GM19240 (cell line): ENCODE results near the gene HOXA6.

ENCODE experiments used
- DNase-seq: peaks from one replicate; pipeline ENCODE4 v3.0.0; 2011; ENCODE audit warnings: low spot score; ENCODE audit not compliant: insufficient read length

Gene HOXA6

DNA sequence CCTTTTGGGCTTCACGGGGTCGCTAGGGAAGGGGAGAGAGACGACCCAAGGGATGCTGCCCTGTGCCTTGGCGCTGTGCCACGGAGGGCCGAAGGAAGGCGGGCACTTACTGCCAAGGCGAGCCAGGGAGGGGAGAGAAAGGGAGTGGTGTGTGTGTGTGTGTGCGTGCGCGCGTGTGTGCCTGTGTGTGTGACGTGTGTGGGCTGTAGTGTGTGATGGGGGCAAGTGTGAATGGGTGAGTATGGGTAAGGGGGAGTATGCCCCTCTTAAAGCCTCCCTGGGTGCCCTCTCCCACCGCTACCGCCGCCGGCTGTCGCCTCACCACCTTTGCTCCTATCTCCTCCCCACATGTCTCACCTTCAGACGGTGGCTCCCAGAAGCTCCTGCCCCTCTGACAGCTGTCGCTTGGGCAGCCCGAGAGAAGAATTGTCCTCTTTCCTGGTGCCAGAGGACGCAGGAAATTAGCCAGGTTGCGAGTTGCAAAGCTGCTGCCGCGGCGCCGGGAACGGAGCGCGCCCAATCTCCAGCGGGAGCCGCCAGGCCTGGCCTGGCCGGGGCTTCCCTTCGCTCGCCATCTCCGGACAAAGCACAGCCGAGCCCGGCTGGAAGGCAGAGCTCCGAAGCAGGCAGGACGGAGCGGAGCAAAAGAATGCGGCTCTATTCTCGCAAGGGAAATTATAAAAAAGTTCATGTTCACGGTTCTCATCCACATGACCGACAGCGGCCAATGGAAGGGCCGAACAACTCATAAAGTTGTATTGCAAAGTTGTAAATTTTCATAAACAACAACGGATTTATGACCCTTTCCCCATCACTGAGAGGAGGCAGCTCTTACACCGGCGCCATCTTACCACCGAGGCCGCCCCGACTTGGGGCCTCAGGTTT, 4.6 kb upstream of the HOXA6 start, which contains the start of gene HOXA3:
HOXA3 (minus strand) TSS at position 653 of the 885 bp plus-strand sequence. CDS start 41,943 bp downstream, outside the sequence.
- no peak for DNase-seq

DNA sequence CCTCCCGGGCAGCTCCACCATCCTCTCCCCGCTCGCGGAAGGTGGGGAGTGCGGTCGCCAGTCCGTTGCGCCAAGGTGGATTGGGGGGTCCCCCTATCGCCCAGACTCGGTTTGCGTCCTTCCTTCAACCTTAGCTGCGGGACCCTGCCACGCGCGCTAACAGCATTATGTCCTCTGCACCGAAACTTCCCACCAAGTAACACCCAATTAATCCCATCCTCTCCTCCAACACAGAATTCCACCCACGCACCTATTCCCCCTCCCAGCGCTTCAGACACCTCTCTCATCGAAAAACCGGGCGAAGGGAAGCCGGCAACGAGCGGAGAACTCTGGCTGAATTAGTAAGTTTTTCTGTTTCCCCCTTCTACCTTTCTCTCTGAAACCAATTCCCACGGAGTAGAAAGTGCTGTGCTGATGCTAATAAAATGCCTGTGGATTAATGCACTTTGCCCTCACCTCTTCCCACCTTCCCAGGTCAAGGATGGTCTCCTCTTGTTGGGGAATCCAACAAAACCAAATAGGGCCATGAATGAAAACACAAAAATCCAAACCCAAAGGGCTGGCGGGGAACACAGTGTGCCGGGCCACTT, 3.9 kb upstream of the HOXA6 start:
- no peak for DNase-seq

DNA sequence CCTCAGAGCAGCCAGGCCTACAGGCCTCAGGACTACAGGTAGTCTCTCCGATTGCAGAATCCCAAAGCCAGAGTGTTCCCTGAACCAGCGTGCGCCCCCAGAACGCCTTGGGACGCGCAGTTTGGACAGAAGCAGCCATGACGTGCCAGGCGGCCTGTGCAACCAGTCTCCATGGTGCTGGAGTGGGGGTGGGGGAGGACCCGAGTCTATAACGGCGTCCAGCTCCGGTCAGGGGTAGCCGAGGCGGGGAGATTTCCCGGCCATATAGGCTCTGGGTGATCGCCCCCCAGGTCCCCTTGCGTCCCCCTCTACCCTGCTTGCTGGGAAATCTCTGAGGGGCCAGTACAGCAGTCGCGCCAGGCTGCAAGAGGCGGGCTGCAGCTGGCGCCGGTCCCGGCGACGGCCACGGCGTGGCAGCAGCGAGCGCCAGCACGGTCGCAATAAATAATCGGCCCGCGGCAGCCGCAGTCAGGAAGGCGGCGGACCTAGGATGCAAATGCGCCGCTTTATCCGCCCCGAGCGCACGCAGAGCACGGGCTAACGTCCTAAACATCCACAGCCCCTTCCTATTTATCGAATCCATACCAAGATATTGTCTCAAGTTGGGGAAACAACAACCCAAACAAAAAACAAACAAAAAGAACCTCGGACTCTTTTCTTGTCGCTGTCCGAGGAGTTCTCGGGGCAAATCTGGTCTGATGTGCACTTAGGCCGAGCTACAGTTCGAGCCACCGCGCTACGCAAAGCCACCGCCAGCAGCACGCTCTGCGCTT, 3.2 kb upstream of the HOXA6 start:
- DNase-seq: peak; percentile 80

DNA sequence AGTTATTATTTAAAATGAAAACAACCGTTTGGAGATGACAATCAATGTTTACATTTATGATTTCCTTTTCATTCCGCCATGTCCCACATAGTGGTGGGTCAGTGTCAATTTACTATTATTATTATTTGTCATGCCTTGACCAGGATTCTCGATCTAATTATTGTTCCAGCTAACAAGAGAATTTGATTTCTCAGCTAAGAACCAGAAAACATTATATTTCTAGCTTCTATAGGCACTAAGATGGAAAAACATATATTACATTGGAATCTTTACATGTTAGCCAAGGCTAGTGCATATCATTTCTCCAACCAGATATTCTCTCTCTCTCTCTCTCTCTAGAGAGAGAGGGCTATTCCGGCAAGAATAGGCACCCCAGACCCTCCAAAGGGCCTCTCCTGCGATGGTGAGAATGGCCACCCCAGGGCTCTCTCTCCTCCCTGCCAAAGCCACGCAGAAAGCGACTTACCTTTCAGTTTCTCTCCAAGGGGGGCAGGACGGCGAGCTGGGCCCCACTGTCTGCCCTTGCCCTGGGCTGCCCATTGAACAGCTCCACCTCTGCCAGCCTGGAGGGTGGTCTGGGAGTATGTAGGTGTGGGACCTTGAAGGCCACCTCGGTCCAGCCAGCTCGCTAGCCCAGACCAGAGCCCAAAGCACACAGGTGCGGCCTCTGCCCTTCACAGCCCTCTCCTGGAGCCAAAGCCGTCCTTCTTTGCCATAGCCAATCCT, 2.4 kb upstream of the HOXA6 start:
- no peak for DNase-seq

DNA sequence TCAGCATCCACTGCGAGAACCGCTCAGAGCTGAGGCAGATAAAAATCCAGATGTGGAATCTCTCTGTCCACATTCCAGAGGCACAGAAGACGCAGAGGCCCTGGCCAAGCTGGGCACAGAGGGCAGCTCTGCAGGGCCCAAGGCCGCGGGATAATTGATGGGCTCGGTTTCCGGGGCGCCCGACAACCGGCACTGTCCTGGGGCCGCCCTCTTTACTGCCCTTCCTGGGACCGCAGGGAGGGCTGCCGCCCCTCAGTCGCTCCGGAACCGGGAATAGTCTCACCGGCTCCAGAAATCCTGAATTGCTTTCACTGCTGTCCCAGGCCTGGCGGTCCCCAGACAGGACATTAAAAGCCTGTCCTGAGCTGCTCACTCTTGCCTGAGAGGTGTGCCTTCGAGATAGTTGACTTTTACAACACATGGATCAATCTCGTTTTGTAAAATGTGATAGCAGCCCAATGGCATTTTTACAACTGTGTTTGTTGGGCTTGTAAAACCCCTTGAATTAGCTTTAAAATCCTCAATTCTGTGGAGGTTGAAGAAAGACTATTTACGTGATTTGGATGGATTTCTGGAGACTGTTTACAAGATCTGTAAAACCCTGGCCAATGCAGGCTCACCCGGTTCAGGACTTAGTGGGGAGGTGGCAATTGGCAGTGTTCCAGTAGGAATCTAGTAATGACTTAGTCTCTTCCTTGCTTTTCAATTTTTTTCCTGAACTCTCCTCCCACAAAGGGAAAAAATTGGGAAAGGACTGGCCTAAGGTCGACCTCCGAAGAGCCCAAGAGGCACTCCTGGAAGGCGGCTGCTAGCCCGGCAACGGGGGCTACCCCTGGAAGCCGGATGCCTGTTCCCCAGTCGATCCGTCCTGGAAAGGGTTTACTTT, 1.4 kb upstream of the HOXA6 start:
- no peak for DNase-seq

DNA sequence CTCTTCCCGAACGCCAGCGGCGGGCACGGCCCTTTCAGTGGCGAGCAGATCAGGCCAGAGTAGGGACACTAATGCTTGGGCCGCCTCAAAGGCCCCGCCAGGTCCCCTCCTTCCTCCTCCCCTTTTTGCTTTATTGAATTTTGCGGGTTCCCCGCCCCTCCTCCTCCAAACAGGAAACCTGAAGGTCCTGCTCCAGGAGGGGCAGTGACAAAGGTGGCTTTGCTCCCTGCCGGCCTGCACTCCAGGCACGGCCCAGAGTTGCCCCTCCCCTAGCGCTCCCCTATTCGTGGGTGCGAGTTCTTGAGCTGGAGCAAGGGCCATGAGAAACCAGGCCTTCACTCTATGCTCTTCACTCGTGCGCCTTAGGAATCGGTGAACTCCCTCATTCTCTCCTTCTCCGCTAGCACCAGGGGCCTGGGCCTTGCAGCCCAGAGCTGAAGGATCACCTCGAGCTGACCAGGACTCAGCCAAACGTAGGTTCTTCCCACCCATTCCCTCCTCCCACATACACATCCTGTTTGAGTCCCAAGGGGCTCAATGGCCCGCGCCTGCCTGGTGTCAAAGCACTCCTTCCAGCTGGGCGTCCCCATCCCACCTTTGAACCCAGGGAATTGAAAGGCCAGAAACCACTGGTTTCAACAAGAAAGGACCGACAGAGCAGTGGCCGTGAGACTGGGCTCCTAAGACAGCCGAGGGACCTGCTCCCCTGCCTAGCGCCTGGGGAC, 619 bp upstream of the HOXA6 start:
- DNase-seq: no peak

DNA sequence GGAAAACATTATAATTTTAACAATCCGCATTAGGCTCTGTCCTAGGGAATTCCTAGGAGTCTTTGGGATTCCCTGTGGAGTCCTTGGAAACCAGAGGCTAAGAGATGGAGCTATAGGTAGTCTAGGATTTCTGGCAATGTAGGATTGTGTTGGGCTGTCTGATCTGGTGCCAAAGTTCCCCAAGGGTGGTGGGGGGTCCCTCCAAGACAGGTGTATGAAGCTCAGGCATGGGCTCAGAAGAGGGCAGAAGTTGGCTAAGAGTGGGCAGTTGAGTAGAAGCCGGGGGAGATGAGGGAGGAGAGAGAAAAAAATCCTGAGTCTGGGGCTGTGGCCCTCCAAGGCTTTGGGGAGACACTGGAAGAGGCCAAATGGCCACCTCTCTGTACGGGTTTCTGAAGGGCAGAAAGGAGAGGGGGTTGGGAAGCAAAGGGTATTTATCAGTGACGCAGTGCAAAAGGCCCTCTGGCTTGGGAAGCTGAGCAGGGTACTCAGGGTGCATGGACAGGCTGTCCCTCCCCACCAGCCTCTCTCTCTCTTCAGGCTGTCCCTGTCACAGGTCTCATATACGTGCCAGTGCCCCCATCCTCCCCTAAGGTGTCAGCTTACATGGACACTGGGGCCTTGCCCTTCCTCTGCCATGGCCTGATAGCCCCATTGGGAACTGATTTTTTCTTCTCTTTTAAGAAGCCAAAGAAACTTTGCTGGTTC, 929 bp downstream of the HOXA6 start:
- no peak for DNase-seq

DNA sequence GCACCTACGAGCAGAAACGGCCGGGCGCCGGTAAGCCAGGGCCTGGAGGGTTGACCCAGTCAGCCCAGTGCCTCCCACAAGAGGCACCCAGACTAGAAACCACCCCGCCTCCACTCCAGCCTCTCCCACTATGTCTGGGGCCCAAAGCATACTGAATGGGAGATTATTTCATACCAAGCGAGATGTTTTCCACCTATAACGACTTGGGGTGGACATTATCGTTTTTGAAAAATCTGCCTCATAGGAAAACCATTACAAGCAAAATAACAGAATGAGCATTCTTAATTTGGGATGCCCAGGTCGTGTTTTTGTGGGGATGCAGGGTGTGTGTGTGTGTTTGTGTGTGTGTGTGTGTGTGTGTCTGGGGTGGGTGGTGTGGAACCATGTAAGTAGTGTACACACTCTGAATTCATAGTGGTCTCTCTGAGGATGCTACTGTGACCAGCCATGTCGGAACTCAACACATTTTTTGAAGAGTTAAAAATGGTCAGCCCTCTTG, 1.6 kb downstream of the HOXA6 start:
- no peak for DNase-seq

DNA sequence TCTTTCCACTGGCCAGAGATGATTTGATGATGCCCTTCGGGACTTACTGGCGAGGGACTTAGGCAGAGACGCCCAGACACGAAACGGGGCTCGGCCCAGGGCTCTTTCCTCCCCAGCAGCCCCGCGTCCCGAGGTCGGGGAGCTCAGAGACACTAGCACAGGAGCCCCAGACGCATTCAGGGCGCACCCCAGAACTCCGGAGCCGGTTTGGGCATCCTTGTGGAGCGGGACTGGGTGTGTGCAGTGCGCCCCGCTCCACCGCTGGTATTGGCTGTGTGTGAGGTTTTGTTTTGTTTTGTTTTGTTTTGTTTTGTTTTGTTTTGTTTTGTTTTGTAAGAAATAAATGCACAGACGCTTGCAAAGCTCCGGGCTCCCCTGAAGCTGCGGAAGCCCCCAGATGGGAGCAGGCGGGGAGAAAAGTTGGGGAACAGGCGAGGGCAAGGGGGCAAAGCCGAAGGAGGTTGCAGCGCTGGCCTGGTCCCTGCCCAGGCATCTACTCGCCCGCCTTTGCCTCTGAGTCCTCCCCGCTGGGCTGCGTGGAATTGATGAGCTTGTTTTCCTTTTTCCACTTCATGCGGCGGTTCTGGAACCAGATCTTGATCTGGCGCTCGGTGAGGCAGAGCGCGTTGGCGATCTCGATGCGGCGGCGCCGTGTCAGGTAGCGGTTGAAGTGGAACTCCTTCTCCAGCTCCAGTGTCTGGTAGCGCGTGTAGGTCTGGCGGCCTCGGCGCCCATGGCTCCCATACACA, 2.2 kb downstream of the HOXA6 start:
- no peak for DNase-seq

DNA sequence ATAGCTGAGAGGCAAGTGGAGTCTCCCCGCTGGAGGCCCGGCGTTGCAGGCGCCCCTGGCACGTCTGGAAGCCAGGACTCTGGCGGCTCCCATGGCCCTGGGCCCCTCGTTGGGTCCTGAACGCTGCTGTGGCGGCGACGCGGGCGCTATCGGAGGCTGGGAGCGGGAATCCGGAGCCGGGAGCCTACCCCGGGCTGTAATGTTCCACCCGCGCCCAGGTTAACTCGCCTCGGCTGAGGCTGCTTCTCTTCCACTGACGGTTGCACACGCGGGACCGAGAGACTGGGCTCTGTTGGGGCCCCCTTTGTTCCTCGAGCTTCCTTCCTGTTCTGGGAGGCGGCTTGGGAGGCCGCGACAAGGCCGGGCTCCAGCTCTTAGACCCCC, 2.8 kb downstream of the HOXA6 start:
- DNase-seq: no peak

DNA sequence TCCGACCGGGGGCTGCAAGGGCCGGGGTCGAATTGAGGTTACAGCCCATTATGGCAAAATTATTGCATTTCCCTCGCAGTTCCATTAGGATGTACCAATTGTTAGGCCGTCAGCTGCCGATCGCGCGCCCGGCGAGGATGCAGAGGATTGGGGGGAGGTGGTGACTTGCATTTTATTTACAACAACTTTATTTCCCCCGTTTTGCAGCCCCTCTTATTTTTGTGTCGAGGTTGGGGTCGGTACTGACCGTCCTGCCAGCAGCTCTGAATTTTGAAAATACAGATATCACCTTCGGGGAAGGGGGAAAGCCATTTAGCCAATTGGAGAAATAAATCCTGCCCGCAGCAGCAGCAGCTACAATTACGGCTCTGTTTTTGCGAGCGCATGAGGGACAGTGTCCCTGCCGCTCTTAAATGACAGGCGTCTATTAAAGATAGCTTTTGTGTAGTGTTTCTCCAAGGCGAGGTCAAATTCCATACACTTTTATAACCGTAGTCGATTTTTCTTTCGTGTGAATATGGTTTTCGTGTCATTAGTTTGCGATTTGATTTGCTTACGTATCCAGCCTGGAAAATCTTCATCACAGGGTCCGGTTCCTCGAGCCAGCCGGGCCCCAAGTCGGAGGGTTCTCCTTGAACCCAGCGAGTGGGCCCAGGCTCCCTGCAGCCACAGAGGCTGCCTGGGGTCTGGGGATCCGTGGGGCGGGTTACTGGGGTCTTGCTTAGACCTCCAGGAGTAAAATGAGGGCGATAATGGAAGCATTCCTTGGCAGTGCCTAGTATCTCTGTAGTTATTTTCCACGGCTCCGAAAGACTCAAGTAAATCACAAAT, 3.4 kb downstream of the HOXA6 start:
- no peak for DNase-seq

DNA sequence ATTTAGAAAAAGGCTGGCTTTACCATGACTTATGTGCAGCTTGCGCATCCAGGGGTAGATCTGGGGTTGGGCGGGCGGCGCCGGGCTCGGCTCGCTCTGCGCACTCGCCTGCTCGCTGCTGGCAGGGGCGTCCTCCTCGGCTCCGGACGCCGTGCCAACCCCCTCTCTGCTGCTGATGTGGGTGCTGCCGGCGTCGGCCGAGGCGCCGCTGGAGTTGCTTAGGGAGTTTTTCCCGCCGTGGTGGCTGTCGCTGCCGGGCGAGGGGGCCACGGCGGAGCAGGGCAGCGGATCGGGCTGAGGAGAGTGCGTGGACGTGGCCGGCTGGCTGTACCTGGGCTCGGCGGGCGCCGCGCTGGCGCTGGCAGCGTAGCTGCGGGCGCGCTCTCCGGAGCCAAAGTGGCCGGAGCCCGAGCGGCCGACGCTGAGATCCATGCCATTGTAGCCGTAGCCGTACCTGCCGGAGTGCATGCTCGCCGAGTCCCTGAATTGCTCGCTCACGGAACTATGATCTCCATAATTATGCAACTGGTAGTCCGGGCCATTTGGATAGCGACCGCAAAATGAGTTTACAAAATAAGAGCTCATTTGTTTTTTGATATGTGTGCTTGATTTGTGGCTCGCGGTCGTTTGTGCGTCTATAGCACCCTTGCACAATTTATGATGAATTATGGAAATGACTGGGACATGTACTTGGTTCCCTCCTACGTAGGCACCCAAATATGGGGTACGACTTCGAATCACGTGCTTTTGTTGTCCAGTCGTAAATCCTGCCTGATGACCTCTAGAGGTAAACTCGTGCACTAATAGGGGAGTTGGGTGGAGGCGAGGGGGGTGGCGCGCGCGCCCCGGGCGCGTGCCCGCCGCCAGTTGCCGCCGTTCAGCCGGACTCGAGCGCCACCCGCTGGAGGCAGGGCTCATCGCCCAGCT, 4.3 kb downstream of the HOXA6 start, which contains the start of gene HOXA5:
HOXA5 (minus strand) TSS at position 659 of the 927 bp plus-strand sequence; CDS start at position 585, 74 bp downstream.
- DNase-seq: no peak

DNA sequence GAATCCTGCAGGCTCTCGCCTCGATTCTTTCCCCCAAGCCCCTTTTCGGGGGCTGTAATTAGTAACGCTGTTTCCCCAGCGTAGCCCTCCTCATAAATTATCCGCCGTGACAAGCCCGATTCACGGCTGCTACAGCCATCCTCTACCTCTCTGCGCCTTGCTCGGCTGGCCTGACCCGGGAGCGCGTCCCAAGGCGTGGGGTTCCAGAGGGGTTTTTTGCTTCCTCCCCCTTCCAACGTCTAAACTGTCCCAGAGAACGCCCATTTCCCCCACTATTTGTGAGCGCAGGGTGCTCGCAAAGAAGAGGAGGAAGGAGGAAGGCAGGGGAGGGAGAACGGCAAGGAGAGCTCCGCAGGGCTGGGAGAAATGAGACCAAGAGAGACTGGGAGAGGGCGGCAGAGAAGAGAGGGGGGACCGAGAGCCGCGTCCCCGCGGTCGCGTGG, 5.0 kb downstream of the HOXA6 start:
- no peak for DNase-seq

DNA sequence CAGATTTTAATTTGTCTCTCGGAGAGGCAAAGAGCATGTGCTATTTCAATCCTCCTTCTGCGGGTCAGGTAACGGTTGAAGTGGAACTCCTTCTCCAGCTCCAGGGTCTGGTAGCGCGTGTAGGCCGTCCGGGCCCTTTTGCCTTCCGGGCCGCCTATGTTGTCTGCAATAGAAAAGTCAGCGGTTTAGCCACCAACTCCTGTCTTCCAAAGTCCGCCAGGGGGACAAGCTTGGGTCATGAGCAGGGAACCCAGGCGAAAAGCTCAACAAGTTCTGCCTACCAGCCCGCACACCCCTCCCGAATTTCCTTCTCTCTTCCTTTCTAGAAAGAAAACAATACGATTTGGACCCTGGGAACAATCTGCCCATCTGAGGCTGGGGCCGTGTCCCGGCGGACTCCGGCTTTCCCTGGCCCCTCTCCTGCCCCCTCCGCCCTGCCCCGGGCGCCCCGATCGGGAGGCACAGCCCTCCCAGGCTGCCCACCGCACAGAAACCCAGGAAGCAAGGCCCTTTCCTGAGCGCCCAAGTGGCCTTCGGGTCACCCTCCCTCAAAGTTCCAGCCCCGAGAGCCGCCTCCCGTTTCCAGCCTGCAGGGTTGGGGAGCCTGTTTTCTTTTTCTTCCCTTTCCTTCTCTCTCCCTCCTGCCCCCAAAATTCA, 5.5 kb downstream of the HOXA6 start:
- DNase-seq: no peak

DNA sequence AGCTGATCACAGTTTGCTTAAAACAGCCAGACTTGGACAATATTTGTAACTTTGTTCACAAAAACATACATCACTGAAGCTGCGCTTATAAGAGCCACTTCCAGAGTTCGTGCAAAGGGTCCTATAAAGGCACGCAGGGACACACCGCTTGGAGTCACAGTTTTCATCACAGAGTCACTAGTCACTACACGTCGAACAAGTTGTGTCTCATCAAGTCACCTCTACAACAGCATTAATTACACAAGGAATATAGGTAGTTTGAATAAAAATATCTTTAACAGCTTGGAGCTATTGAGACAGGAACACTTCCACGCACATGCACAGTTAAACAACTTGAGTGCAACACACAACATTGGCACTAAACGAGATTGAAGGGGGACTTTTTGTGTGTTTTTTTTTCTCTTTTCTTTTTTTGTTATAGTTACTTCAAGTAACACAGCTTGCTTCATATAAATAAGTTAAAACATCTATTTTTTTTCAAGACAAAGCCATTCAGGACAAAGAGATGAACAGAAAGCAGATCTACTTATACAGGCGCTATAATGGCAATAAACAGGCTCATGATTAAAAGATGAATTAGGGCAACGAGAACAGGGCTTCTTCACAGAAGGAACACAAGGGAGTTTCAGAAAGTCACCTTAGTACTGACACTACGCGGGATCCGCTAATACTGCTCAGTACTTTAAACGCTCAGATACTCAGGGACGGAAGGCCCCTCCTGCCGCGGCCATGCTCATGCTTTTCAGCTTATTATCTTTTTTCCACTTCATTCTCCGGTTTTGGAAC, 6.2 kb downstream of the HOXA6 start:
- no peak for DNase-seq
